ENCODE measurements around the gene PROX1.

Gene PROX1, protein sequence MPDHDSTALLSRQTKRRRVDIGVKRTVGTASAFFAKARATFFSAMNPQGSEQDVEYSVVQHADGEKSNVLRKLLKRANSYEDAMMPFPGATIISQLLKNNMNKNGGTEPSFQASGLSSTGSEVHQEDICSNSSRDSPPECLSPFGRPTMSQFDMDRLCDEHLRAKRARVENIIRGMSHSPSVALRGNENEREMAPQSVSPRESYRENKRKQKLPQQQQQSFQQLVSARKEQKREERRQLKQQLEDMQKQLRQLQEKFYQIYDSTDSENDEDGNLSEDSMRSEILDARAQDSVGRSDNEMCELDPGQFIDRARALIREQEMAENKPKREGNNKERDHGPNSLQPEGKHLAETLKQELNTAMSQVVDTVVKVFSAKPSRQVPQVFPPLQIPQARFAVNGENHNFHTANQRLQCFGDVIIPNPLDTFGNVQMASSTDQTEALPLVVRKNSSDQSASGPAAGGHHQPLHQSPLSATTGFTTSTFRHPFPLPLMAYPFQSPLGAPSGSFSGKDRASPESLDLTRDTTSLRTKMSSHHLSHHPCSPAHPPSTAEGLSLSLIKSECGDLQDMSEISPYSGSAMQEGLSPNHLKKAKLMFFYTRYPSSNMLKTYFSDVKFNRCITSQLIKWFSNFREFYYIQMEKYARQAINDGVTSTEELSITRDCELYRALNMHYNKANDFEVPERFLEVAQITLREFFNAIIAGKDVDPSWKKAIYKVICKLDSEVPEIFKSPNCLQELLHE
- 0 reads per million in 3 donors for total RNA-seq

DNA sequence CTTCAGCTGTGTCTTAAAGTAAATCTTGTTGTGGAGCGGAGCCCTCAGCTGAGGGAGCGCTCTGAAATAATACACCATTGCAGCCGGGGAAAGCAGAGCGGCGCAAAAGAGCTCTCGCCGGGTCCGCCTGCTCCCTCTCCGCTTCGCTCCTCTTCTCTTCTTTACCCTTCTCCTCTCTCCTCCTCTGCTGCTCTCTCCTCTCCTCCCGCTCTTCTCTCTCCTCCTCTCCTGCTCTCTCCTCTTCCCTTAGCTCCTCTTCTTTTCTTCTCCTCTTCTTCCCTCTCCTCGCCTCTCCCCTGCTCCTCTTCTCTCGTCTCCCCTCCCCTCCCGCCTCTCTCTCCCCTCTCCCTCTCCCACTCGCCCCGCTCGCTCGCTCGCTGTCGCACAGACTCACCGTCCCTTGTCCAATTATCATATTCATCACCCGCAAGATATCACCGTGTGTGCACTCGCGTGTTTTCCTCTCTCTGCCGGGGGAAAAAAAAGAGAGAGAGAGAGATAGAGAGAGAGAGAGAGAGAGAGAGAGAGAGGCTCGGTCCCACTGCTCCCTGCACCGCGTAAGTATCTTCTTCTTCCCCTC lies at the start of gene PROX1:
TSS of gene PROX1 (plus strand) at position 47 of the 580 bp plus-strand sequence. CDS start 8,563 bp downstream, outside the sequence.
- H3K4me3 ChIP-seq (ENCODE audit: insufficient read depth, low read depth, low read length, poor library complexity, severe bottlenecking), result peak within 1 kb of the TSS; percentile 51
- peaks cover 16% of the 10 kb centered on the region for H3K4me1 ChIP-seq (ENCODE audit: control insufficient read depth, insufficient read depth, low read length, poor library complexity, severe bottlenecking)
- peaks cover 53% of the 10 kb centered on the region for H3K27me3 ChIP-seq (replicated peaks; ENCODE audit: control insufficient read depth, insufficient read depth, low read length, poor library complexity, severe bottlenecking)
- no peaks in the 10 kb centered on the region for H3K36me3 ChIP-seq (ENCODE audit: control insufficient read depth, insufficient read depth, low read length)
- DNase-seq, result no peak
- H3K27ac ChIP-seq (ENCODE audit: insufficient read depth, low read length, poor library complexity, severe bottlenecking), result no peak within 1 kb of the TSS
- H3K9me3 ChIP-seq (ENCODE audit: control insufficient read depth, low read length), result no peaks in the 10 kb centered on the region

- Histone ChIP-seq H3K27ac (ENCODE audit: insufficient read depth, low read length, poor library complexity, severe bottlenecking) (no peak overlapping the region), H3K27me3 (replicated peaks; ENCODE audit: control insufficient read depth, insufficient read depth, low read length, poor library complexity, severe bottlenecking) (no peaks in the 10 kb centered on the region), H3K4me3 (ENCODE audit: insufficient read depth, low read depth, low read length, poor library complexity, severe bottlenecking) (no peak overlapping the region), H3K9me3 (ENCODE audit: control insufficient read depth, low read length) (no peaks in the 10 kb centered on the region), H3K36me3 (ENCODE audit: control insufficient read depth, insufficient read depth, low read length) (no peaks in the 10 kb centered on the region), H3K4me1 (ENCODE audit: control insufficient read depth, insufficient read depth, low read length, poor library complexity, severe bottlenecking) (no peaks in the 10 kb centered on the region)
- DNase-seq, result no peak
These were observed 49.0 kb upstream of the PROX1 start for GRCh38 chr1:213938776-213939175.

DNA sequence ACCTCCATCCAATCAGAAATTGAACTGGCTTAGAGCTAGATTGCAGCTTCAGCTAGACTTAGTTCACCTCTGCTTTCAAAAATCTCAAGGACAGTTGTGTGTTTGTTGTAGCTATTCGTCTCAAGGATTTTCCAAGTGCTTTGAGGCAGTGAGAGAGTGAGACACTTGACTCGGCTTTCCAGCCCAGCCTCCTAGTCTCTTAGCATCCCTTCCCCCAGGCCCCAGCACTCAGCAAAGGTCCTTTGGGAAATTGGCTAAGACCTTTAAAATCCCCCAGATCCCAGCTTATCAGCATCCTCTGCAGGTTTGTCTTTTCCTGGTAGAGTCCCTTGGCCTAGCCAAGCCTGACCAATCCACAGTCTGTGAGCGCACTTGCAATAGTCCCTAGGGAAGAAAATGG lies 47.9 kb upstream of the PROX1 start:
- Histone ChIP-seq H3K27ac (ENCODE audit: insufficient read depth, low read length, poor library complexity, severe bottlenecking) (no peak overlapping the region), H3K9me3 (ENCODE audit: control insufficient read depth, low read length) (no peaks in the 10 kb centered on the region), H3K36me3 (ENCODE audit: control insufficient read depth, insufficient read depth, low read length) (no peaks in the 10 kb centered on the region), H3K4me1 (ENCODE audit: control insufficient read depth, insufficient read depth, low read length, poor library complexity, severe bottlenecking) (no peaks in the 10 kb centered on the region), H3K4me3 (ENCODE audit: insufficient read depth, low read depth, low read length, poor library complexity, severe bottlenecking) (no peak overlapping the region), H3K27me3 (replicated peaks; ENCODE audit: control insufficient read depth, insufficient read depth, low read length, poor library complexity, severe bottlenecking) (no peaks in the 10 kb centered on the region)
- no peak for DNase-seq

- Histone ChIP-seq H3K27ac (ENCODE audit: insufficient read depth, low read length, poor library complexity, severe bottlenecking) (no peak overlapping the region), H3K4me1 (ENCODE audit: control insufficient read depth, insufficient read depth, low read length, poor library complexity, severe bottlenecking) (no peaks in the 10 kb centered on the region), H3K9me3 (ENCODE audit: control insufficient read depth, low read length) (no peaks in the 10 kb centered on the region), H3K4me3 (ENCODE audit: insufficient read depth, low read depth, low read length, poor library complexity, severe bottlenecking) (no peak overlapping the region), H3K36me3 (ENCODE audit: control insufficient read depth, insufficient read depth, low read length) (no peaks in the 10 kb centered on the region), H3K27me3 (replicated peaks; ENCODE audit: control insufficient read depth, insufficient read depth, low read length, poor library complexity, severe bottlenecking) (no peaks in the 10 kb centered on the region)
- DNase-seq, result no peak
These were observed 46.8 kb upstream of the PROX1 start for GRCh38 chr1:213940947-213941346.

- Histone ChIP-seq H3K27me3 (replicated peaks; ENCODE audit: control insufficient read depth, insufficient read depth, low read length, poor library complexity, severe bottlenecking) (no peaks in the 10 kb centered on the region), H3K27ac (ENCODE audit: insufficient read depth, low read length, poor library complexity, severe bottlenecking) (no peak overlapping the region), H3K4me1 (ENCODE audit: control insufficient read depth, insufficient read depth, low read length, poor library complexity, severe bottlenecking) (no peaks in the 10 kb centered on the region), H3K9me3 (ENCODE audit: control insufficient read depth, low read length) (no peaks in the 10 kb centered on the region), H3K4me3 (ENCODE audit: insufficient read depth, low read depth, low read length, poor library complexity, severe bottlenecking) (no peak overlapping the region), H3K36me3 (ENCODE audit: control insufficient read depth, insufficient read depth, low read length) (no peaks in the 10 kb centered on the region)
- DNase-seq, result no peak
These were observed 45.7 kb upstream of the PROX1 start for GRCh38 chr1:213942061-213942460.

DNA sequence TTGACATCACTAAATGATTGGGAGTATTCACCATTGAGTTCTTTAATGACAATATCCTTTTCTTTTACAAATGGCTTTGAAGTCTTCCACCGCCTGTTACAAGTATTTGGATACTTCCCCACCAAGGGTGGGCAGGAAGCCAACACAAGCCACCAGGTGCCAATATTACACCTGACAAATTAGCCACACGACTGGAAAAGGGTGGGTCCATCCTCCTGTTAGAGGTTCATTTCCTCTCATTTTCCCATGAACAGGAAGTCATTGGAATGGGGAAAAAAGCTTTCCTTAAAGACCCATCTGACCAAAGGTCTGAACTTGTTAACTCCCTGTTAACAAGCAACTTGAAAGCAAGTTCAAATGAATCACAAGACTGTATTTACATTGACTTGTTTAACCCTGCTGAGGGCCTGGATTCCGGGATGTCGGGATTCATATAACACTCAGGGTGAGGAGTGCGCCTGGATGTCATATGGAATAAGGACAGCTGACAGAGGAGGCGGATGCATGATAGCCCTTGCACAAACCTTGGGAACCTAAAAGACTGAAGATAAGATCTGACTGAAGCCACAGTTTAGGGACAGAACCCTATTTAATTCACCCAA lies 40.5 kb upstream of the PROX1 start:
- Histone ChIP-seq H3K4me3 (ENCODE audit: insufficient read depth, low read depth, low read length, poor library complexity, severe bottlenecking) (no peak overlapping the region), H3K27me3 (replicated peaks; ENCODE audit: control insufficient read depth, insufficient read depth, low read length, poor library complexity, severe bottlenecking) (no peaks in the 10 kb centered on the region), H3K4me1 (ENCODE audit: control insufficient read depth, insufficient read depth, low read length, poor library complexity, severe bottlenecking) (no peaks in the 10 kb centered on the region), H3K27ac (ENCODE audit: insufficient read depth, low read length, poor library complexity, severe bottlenecking) (no peak overlapping the region), H3K9me3 (ENCODE audit: control insufficient read depth, low read length) (no peaks in the 10 kb centered on the region), H3K36me3 (ENCODE audit: control insufficient read depth, insufficient read depth, low read length) (no peaks in the 10 kb centered on the region)
- no peak for DNase-seq

- no peaks in the 10 kb centered on the region for H3K4me1 ChIP-seq (ENCODE audit: control insufficient read depth, insufficient read depth, low read length, poor library complexity, severe bottlenecking)
- no peak overlapping the region for H3K4me3 ChIP-seq (ENCODE audit: insufficient read depth, low read depth, low read length, poor library complexity, severe bottlenecking)
- H3K9me3 ChIP-seq (ENCODE audit: control insufficient read depth, low read length), result no peaks in the 10 kb centered on the region
- H3K27me3 ChIP-seq (replicated peaks; ENCODE audit: control insufficient read depth, insufficient read depth, low read length, poor library complexity, severe bottlenecking), result no peaks in the 10 kb centered on the region
- no peak overlapping the region for H3K27ac ChIP-seq (ENCODE audit: insufficient read depth, low read length, poor library complexity, severe bottlenecking)
- no peak for DNase-seq
- no peaks in the 10 kb centered on the region for H3K36me3 ChIP-seq (ENCODE audit: control insufficient read depth, insufficient read depth, low read length)
These were observed 35.9 kb upstream of the PROX1 start for GRCh38 chr1:213951876-213952275.

GRCh38 chr1:213953806-213954205 lies 34.0 kb upstream of the PROX1 start:
- Histone ChIP-seq H3K4me3 (ENCODE audit: insufficient read depth, low read depth, low read length, poor library complexity, severe bottlenecking) (no peak overlapping the region), H3K27me3 (replicated peaks; ENCODE audit: control insufficient read depth, insufficient read depth, low read length, poor library complexity, severe bottlenecking) (no peaks in the 10 kb centered on the region), H3K9me3 (ENCODE audit: control insufficient read depth, low read length) (no peaks in the 10 kb centered on the region), H3K4me1 (ENCODE audit: control insufficient read depth, insufficient read depth, low read length, poor library complexity, severe bottlenecking) (no peaks in the 10 kb centered on the region), H3K36me3 (ENCODE audit: control insufficient read depth, insufficient read depth, low read length) (no peaks in the 10 kb centered on the region), H3K27ac (ENCODE audit: insufficient read depth, low read length, poor library complexity, severe bottlenecking) (no peak overlapping the region)
- DNase-seq, result no peak

DNA sequence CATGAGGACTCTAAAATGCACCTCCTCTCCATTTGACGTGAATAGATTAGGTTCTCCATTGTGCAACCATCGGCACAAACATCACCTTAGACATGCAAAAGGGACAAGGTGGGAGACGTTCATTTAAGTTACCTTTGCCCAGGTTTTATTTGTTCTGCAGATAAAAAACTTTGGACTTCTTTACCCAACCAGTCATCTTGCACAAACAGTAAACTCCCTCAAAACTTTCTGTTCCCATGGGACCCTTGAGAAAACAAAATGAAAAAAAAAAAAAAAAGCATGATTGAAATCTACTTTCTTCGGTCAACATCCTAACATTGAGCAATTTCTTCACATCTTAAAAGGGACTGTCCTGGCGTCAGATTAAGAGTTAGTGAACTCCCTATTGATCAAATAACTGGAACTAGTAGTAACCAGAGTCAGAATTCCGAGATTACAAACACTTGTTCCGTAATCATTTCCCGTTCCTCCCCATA lies 31.4 kb upstream of the PROX1 start:
- no peak for DNase-seq
- no peaks in the 10 kb centered on the region for H3K27me3 ChIP-seq (replicated peaks; ENCODE audit: control insufficient read depth, insufficient read depth, low read length, poor library complexity, severe bottlenecking)

More for the DNA sequence above, 31.4 kb upstream of the PROX1 start:
- H3K9me3 ChIP-seq (ENCODE audit: control insufficient read depth, low read length), result no peaks in the 10 kb centered on the region
- no peak overlapping the region for H3K4me3 ChIP-seq (ENCODE audit: insufficient read depth, low read depth, low read length, poor library complexity, severe bottlenecking)
- no peak overlapping the region for H3K27ac ChIP-seq (ENCODE audit: insufficient read depth, low read length, poor library complexity, severe bottlenecking)
- no peaks in the 10 kb centered on the region for H3K36me3 ChIP-seq (ENCODE audit: control insufficient read depth, insufficient read depth, low read length)
- H3K4me1 ChIP-seq (ENCODE audit: control insufficient read depth, insufficient read depth, low read length, poor library complexity, severe bottlenecking), result no peaks in the 10 kb centered on the region
